ENCODE results near the gene VRK1.
"Not testable (repeated sequence)": the region's sequence is repeated elsewhere in the genome, so short reads cannot be mapped to it uniquely, and the experiment has no call there.

VRK1 gene, protein sequence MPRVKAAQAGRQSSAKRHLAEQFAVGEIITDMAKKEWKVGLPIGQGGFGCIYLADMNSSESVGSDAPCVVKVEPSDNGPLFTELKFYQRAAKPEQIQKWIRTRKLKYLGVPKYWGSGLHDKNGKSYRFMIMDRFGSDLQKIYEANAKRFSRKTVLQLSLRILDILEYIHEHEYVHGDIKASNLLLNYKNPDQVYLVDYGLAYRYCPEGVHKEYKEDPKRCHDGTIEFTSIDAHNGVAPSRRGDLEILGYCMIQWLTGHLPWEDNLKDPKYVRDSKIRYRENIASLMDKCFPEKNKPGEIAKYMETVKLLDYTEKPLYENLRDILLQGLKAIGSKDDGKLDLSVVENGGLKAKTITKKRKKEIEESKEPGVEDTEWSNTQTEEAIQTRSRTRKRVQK

DNA sequence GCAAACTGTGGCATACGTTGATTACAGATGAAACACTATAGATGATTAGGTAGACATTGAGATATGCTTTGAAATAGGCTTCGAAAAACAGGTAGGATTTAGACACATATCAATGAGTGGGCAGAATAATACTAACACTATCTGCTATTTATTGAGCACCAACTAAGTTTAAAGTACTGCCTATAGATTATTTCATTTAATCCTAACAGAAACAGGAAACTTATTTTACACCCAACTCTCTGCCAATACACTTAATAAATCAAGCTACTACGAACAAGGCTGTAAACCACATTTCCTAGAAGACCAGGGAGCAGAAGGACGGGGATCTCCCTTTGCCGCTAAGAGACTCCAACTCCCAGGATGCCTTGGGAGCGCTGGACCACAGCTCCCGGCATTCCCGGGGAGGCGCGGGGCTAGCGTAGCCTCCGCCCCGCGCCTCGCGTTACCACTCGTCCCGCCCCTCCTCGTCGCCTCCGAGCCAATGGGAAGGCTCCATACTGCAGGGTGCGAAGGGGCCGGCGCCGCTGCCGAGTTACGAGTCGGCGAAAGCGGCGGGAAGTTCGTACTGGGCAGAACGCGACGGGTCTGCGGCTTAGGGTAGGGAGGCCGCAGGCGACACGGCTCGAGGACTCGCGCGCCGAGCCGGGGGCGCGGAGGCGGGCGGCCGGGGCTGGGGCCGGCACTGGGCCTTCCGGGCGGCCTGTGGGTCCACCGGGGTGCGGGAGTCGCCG lies at the start of gene VRK1:
Gene VRK1 (plus strand): TSS at position 532 of the 731 bp plus-strand sequence. CDS start 36,090 bp downstream, outside the sequence.
- peak; percentile 98 for DNase-seq (ENCODE audit: low read depth)

DNA sequence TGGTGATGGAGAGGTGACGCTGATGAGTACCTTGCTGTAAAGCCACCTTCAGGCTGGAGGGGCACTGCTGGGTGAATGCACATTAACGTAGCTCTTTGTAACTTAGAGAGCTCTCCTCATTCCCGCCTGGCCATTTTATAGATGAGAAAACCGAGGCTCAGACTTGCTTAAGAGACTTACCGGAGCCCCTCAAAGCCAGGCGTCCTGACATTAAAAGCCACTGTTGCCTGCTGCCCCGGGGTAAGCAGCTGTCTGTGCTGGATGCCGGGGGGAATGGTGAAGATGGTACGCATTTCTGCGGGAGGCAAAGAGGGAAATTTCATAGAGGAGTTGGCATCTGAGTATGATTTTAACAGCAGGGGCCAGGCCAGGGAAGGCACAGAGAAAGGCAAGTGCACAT lies 49.6 kb upstream of the VRK1 start:
- no peak for DNase-seq (ENCODE audit: low read depth)

DNA sequence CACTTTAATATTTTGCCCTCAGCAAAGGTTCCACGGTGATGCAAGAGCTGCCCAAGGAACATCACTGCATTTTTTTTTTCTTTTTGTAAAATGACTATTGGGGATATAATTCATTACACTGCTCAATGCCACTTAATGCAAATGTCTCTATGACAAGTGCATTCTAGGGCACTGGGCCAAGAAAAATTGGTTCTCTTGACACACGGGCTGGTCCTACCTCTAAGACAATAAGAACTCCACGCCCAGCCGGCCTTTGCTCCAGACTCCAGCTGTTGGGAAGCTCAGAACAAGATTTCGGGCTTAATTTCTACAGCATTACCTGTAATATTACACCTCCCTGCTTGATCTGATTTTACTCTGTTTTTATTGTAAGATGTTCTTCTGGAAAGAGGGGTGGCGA lies 48.8 kb upstream of the VRK1 start:
- DNase-seq (ENCODE audit: low read depth) = no peak

DNA sequence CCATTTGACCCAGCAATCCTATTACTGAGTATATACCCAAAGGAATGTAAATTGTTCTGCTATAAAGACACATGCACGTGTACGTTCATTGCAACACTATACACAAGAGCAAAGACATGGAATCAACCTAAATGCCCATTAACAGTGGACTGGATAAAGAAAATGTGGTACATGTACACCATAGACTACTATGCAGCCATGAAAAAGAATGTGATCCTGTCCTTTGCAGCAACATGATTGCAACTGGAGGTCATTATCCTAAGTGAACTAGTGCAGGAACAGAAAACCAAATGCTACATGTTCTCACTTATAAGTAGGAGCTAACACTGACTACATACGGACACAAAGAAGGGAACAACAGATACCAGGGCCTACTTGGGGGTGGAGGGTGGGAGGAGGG lies 45.7 kb upstream of the VRK1 start:
- no peak for DNase-seq (ENCODE audit: low read depth)

DNA sequence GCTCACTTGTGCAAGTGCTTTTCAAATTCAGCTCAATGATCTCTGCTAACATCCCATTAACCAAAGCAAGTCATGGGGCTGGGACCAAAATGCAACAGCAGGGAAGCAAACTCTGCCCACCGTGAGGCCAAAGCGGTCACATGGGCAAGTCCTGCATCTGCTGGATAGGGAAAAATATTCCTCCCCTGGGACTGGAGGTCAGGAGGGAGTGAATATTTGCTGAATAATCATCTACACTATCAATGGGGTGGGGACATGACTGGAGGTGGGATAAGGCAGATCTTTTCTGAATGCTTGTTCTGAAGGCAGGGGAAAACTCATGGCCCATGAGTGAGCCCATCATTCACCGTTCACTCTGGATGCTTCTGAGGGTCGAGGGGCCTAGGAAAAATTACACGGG lies 45.1 kb upstream of the VRK1 start:
- no peak for DNase-seq (ENCODE audit: low read depth)

DNA sequence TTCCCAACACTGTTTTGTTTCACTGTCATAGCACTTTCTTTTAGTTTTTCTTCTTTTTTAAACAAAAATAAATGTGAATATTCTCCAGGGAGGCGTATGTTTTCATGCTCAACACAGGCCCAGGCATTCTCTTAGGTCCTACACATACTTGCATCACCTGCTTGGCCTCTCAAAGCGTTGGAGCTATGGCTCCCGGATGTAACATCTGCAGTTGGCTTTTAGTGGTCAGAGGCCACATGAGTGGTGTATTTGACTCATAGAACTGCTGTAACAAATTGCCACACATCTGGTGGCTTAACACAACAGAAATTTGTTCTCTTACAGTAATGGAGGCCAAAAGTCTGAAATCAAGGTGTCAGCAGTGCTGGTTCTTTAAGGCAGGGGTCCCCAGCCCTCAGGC lies 44.6 kb upstream of the VRK1 start:
- peak; percentile 43 for DNase-seq (ENCODE audit: low read depth)

DNA sequence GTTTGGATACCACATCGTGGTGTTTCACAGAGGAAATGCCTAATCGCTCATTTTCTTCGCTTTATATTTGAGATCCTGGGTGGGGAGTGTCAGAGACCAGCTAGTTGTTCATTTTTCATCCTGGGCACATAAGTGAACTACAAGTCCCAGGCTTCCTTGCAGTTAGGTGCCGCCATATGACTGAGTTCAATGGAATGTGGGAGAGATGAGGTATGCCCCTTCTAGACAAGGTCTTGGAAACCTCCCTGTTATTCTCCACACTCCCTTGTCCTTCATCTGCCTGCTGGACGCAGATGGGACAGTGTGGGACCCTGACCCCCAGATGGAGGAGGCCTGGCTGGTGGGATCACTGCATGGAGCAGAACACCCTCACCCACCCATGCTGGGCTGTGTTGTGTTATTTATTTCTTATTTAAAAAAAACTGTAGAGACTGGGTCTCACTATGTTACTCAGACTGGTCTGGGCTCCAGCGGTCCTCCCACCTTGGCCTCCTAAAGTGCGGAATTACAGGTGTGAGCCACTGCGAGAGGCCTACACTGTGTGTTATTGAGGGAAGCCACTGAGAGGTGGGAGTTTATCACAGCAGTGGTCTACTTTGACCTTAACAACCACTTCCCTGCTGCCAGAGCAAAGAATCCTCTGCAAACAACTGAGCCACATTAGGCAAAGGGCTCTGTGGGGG lies 42.9 kb upstream of the VRK1 start:
- peak; percentile 63 for DNase-seq (ENCODE audit: low read depth)

DNA sequence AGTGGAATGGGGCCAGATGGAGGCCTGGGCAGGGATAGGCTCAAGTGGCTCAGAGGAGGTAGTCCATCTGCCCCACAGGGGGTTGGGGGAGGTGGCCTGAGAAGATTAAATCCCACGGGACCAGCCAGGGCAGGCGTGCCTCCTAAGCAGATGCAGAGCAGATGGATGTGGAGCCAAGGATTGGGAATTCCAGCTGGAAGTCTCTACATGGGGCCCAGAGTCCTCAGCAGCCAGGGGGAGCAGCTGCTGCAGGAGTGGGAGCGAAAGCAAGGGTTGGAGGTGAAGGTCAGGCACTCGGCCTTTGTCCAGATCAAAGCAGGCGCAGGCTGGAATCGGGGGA lies 42.4 kb upstream of the VRK1 start:
- no peak for DNase-seq (ENCODE audit: low read depth)

DNA sequence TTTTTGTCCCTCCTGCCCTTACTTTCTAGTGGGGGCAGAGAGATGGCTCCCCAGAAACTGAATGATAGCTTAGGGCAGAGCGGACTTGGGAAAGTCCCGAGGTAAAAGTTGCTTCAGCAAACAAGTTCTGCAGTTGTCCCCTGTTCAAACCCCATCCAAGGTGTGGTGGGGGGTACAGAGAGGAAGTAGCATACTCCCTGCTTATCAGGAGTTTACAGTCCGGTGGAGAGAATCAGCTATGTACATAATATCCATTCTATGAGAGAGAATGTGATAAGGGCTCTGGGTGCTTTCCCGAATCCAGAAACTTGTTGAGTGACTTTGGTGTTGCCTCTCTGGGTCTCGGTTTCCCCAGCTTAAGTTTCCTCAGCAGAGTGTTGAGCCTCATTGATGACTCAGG lies 40.4 kb upstream of the VRK1 start:
- no peak for DNase-seq (ENCODE audit: low read depth)

DNA sequence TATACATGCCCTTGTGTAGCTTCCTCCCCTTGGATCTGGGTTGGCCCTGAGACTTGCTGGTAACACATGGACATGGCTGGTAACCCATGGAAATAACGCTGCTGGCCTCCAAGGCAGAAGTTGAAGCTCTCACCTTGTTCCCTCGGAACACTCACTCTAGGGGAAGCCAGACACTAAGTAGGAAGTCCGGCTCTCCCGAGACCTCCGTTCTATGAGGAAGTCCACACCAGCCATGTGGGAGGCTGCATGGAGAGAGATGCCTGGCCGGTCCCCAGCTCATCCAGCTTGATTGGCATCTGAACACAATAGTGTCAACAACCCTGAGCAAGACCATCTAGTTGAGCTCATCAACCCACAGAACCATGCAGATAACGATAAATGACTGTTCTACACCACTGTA lies 39.7 kb upstream of the VRK1 start:
- no peak for DNase-seq (ENCODE audit: low read depth)

DNA sequence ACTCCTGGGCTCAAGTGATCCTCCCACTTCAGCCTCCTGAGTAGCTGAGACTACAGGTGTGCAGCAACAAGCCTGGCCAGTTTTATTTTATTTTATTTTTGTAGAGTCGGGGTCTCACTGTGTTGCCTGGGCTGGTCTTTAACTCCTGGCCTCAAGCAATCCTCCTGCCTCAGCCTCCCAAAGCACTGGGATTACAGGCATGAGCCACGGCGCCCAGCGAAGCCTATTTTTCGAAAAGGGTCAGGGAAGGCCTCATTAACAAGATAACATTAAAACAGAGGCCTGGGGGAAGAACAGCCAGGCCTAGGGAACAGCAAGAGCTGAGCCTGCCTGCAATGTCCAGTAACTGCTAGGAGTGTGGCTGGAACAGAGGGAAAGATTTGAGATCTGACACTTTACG lies 36.1 kb upstream of the VRK1 start:
- no peak for DNase-seq (ENCODE audit: low read depth)

DNA sequence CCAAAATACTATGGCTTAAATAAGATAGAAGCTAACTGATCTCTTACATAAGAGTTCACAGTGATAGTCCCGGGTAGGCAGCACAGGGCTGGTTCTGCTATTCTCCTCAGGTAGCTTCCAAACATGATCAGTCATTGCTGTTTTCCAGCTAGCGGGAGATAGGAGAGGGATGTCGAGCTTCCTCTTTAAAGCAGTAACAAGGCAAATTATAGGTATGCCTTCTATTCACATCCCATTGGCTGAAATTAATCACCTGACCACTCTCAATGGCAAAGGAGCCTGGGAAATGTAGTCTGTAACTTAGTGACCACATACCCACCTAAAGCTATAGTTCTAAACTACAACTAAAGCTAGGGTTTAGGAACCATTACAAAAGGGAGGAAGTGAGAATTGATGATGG lies 34.5 kb upstream of the VRK1 start:
- peak; percentile 78 for DNase-seq (ENCODE audit: low read depth)

DNA sequence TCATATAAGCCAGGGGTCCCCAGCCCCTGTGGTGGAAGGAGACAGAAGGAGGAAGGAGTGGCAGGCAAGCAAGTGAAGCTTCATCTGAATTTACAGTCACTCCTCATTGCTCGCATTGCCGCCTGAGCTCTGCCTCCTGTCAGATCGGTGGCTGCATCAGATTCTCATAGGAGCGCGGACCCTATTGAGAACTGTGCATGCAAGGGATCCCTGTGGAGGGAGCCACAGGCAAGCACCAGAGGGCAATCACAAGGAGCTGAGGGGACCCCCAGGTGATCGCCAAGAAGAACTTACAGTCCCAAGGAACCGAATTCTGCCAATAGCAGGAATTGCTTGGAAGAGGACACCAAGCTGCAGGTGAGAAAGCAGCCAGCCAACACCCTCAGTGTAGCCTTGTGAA lies 33.2 kb upstream of the VRK1 start:
- no peak for DNase-seq (ENCODE audit: low read depth)

DNA sequence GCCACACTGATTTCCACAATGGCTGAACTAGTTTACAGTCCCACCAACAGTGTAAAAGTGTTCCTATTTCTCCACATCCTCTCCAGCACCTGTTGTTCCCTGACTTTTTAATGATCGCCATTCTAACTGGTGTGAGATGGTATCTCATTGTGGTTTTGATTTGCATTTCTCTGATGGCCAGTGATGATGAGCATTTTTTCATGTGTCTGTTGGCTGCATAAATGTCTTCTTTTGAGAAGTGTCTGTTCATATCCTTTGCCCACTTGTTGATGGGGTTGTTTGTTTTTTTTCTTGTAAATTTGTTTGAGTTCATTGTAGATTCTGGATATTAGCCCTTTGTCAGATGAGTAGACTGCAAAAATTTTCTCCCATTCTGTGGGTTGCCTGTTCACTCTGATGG lies 32.0 kb upstream of the VRK1 start:
- DNase-seq (ENCODE audit: low read depth) = not testable (repeated sequence)

DNA sequence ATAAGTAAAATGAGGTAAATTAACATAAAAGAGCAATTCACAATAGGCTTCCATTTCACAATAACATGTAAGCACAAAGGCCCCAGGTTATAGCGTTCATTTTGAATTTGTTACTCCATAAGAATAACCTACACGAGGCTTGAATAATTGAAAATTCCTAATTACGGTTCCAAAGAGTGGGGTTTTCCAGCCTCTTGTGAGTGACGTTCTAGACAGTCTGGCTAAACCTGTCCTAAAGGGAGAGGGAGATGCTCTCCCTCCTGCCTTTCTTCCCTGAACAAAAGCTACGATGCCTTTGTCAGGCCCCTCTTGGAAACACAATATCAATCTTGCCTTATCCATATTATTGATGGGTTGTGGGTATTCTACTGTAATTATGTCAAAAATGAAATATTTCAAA lies 24.3 kb upstream of the VRK1 start:
- DNase-seq (ENCODE audit: low read depth) = no peak

DNA sequence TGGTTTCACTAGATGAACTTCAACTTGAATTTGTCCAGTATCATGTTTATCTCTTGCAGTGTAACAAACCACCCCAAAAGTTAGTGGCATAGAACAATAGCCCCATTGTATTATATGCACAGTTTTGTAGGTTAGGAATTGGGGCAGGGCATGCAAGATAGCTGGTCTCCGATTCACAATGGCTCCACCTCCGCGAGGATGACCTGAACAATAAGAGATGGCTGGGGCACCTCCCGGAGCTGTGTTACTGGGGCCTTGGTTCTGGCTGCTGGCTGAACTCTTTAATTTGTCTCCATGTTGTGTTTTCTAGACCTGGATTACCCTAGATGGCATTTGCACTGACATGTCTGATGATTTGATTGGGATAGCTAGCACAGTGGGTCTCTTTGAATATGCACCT lies 20.4 kb upstream of the VRK1 start:
- DNase-seq (ENCODE audit: low read depth) = no peak

DNA sequence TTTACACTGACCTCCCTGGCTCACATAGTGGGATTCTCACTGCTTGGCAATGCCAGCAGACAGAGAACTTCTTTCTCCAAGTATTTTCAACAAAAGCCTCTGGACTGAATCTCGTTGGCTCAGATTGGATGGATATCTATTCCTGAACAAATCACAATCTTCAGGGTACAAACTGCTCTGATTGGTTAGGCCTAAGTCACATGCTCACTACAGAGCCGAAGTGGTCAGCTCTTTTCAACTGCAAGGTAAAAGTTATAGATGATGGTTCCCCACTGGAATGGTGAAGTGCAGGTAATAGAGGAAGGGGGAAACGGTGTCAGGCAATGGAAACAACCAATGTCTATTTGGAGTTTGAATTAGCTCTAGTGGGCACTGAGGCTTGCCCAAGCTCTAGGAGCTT lies 16.7 kb upstream of the VRK1 start:
- DNase-seq (ENCODE audit: low read depth) = no peak

DNA sequence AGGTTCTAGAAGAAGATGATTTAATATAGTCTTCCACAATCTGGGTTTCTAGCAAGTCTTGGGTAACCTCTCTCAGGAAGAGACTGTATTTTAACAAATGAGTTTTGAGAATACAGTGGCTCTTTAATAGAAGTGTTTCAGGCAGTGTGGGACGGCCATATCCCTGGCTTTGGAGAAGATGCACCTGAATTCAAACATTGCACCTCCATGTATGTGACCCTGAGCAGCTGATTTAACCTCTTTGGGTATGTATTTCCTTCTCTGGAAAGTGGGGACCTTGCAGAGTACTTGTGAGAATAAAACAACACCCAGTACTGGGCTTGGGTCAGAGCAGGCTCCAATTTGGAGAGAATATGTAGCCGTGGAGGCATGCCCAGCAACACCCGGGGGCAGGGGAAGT lies 15.8 kb upstream of the VRK1 start:
- DNase-seq (ENCODE audit: low read depth) = no peak

DNA sequence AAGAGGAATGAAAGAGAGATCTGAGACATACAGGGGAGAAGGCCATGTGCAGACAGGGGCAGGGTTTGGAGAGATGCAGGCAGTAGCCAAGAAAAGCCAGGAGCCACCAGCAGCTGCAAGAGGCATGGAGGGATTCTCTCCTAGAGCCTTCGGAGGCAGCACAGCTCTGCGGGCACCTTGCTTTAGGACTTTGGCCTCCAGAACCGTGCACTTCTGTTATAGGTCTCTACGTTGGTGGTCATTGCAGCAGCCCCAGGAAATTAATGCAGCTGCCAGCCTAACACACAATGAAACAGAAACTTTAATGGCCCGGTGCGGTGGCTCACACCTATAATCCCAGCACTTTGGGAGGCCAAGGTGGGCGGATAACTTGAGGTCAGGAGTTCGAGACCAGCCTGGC lies 14.7 kb upstream of the VRK1 start:
- no peak for DNase-seq (ENCODE audit: low read depth)

DNA sequence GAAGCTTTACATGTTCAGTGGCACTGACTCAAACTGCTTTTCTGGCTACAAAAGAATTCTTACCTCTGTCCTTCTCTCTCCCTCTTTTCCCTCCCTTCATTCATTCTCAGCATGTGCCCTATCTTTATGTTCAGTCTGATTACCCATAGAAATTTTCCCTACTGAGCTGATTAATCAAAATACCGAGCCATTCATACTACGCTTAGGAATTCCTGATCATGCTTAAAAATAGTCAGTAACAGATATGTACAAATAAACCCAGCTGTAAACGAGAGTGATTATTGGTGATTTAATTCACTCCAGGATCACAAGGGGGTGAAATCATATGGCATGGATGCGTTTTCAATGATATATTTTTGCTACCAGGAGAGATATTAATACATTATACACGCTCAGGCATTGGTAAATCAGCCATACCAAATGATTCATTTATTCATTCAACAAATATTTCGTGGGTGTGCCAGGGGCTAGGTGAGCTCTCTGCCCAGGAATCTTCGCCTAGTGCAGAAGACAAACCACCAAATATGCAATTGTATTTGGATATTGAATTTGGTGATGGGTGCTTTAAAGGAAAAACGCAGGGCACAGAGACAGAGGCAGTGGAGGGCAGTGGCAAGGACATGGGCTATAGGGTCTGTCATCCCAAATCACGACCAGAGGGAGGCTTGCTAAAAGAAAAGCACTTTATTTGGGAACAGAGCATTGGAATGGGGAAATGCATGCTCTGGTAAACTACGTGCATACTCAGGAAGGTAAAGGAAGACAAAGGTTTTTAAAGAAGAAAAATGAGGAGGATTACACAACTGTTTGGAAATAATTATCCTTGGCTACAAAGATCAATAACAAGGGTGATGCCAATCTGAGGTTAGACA lies 13.9 kb upstream of the VRK1 start:
- peak; percentile 50 for DNase-seq (ENCODE audit: low read depth)

DNA sequence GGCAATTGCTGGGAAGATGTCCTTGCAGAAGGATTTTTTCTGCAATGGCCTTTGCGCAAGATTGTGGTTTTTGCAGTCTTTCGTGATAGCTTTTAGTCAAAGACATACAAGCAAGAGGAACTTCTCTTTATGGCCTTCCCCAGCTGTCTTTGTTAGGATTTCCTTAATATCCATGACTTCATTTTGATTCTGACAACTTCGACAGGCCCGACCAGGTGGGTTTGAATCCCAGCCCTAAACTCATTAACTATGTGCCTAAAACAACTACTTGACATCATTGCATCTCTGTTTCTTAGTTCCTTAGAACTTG lies 13.3 kb upstream of the VRK1 start:
- DNase-seq (ENCODE audit: low read depth) = peak; percentile 19

DNA sequence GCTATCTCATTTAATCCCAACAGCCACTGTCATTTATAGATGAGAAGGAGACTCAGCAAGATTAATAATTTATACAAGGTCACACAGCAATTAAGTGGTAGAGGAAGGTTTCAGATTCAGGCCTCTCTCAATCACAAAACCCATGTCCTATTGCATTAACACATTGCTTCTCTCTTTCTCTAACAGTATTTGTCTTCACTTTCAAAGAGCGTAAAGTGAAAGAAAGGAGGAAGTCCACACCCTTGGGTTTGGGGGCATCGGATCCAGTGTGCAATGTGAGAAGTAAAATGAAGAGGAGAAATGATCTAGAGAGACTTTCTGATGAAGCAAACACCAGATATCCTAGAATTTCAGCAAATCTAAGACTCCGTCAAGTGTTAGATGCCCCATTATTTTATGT lies 7.0 kb upstream of the VRK1 start:
- DNase-seq (ENCODE audit: low read depth) = no peak

All from ELR (cell line).